C4-2B (cell line): Measurements from ENCODE around the gene SFN.
"Not testable (repeated sequence)": the region's sequence is repeated elsewhere in the genome, so short reads cannot be mapped to it uniquely, and the experiment has no call there.

ENCODE experiments used
- H3K27ac ChIP-seq: fragments of 450-650 bp; 2 replicates; pipeline ENCODE4 v1.5.1; 2017
- ZFX ChIP-seq: fragments of 450-650 bp; IDR thresholded peaks from 2 replicates; pipeline ENCODE4 v1.6.1; 2017
- TF ChIP-seq, protein P1 (sequence below): fragments of 450-650 bp; conservative IDR thresholded peaks from 2 replicates; pipeline ENCODE4 v1.5.1; 2017; ENCODE audit warnings: mild to moderate bottlenecking

The SFN gene

DNA sequence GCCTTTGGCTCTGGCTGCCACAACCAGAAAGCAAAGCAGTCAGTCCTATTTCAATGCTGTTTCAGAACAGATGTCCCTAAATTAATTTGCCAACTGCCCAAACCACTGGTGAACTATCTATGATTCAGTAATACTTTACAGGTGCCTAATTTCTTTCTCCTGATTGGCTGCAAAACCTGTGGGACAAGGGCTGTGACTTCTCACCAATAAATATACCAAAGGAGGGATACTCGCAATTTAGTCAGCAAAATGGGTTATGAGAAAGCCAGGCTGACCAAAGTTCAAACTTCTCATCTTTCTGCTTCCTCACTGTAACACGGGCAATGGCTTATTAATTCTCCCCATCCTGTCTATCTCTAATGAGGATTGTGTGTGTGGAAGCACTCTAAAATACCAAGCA lies 14.4 kb downstream of the SFN start:
- H3K27ac ChIP-seq: no peak overlapping the region
- TF ChIP-seq, protein P1, sequence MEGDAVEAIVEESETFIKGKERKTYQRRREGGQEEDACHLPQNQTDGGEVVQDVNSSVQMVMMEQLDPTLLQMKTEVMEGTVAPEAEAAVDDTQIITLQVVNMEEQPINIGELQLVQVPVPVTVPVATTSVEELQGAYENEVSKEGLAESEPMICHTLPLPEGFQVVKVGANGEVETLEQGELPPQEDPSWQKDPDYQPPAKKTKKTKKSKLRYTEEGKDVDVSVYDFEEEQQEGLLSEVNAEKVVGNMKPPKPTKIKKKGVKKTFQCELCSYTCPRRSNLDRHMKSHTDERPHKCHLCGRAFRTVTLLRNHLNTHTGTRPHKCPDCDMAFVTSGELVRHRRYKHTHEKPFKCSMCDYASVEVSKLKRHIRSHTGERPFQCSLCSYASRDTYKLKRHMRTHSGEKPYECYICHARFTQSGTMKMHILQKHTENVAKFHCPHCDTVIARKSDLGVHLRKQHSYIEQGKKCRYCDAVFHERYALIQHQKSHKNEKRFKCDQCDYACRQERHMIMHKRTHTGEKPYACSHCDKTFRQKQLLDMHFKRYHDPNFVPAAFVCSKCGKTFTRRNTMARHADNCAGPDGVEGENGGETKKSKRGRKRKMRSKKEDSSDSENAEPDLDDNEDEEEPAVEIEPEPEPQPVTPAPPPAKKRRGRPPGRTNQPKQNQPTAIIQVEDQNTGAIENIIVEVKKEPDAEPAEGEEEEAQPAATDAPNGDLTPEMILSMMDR: no peak
- no peak for TF ChIP-seq ZFX

DNA sequence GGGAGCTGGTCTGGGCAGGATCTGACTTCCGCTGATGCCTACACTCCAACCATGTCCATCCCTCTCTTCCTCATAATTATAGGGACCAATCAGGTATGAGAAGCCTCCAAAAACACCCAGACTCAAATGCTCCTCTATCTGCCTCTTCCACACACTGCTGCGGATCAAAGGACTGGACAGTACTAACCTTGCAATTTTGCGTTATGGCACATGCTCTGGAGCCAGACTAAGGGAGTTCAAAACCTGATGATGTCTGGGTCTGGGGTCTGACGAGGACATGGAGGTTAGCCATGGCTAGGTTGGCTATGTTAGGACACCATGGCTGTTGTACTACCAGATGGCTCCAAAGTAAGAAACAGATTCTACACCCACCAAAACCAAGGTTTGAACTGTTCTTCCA lies 16.8 kb downstream of the SFN start:
- TF ChIP-seq, protein P1: no peak
- TF ChIP-seq ZFX: no peak
- no peak overlapping the region for H3K27ac ChIP-seq

DNA sequence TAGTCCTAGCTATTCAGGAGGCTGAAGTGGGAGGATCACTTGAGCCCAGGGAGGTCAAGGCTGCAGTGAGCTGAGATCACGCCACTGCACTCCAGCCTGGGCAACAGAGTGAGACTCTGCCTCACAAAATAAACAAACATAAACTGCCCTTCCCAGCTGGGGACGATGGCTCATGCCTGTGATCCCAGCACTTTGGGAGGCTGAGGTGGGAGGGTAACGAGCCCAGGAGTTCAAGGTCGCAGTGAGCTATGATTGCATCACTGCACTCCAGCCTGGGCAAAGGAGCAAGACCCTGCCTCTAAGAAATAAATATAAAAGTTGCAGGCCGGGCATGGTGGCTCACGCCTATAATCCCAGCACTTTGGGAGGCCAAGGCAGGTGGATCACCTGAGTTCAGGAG lies 18.7 kb downstream of the SFN start:
- not testable (repeated sequence) for H3K27ac ChIP-seq

DNA sequence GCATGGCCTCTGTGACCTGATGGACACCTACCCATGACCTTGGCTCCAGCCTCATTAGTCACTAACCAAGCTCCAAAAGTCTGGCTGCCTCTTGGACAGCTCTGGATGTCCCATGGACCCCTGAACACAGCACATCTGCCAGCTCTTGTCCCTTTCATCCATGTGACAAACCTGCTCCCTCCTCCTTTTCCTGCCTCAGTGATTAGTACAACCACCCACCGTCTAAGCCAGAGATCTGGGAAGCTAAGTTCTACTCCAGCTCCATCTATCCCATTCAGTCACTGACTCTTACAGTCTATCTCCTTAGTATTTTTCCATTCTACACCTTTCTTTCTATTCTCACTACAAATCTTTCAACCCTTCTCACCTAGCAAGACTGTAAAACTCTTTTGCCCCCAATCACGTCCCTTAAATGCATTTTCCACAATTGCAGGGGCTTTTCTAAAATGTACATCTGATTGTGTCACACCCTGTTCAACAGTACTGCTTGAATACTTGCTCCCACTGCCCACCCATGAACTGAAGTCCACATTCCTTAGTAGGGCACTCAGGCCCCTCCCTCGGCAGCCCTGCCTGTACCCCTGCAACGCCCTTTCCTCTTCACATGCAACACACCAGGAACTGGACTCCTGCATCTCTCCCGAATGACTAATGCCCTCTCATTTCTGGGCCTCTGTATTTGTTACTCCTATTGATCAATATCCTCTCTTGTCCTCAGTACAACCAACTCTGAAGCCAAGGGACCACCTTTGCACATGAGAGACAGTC lies 19.9 kb downstream of the SFN start:
- TF ChIP-seq ZFX: no peak
- TF ChIP-seq, protein P1: no peak
- no peak overlapping the region for H3K27ac ChIP-seq

DNA sequence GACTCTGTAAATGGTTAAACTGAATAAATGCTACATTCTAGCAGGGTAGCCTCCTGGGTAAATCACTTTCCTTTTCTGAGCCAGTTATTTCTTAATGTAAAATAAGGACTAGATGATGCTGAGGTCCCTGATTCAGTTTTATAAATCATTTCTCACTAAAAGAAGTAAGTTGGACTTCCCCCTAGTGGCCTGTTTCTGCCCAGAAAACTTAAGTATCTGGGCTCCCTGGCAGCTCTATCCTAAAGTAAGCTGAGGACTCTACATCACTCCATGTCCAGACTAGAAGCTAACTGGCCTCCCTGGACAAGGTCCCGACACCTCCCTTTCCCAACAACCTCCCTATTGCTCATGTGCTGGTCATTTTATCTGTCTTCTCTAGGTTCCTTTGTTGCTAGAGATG lies 24.2 kb downstream of the SFN start:
- no peak for TF ChIP-seq ZFX
- TF ChIP-seq, protein P1: no peak; the same call in 1 of the 2 replicates

DNA sequence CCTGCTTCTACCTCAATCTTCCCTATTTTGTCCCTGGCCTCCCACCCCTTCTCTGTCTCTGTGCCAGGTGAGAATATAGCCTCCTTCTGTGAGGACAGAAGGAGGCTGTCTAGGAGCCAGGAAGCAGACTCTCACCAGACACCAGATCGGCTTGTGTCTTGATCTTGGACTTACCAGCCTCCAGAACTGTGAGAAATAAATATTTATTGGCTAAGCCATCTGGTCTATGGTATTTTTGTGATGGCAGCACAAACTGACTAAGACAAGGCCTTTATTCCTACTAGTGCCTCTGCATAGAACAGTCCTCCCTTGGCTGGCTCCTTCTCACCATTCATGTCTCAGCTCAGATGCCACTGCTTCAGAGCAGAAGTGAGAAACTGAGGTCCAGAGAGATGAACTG lies 25.3 kb downstream of the SFN start:
- no peak for TF ChIP-seq ZFX
- TF ChIP-seq, protein P1: no peak
- no peak overlapping the region for H3K27ac ChIP-seq

More for the DNA sequence above, 24.2 kb downstream of the SFN start:
- no peak overlapping the region for H3K27ac ChIP-seq

DNA sequence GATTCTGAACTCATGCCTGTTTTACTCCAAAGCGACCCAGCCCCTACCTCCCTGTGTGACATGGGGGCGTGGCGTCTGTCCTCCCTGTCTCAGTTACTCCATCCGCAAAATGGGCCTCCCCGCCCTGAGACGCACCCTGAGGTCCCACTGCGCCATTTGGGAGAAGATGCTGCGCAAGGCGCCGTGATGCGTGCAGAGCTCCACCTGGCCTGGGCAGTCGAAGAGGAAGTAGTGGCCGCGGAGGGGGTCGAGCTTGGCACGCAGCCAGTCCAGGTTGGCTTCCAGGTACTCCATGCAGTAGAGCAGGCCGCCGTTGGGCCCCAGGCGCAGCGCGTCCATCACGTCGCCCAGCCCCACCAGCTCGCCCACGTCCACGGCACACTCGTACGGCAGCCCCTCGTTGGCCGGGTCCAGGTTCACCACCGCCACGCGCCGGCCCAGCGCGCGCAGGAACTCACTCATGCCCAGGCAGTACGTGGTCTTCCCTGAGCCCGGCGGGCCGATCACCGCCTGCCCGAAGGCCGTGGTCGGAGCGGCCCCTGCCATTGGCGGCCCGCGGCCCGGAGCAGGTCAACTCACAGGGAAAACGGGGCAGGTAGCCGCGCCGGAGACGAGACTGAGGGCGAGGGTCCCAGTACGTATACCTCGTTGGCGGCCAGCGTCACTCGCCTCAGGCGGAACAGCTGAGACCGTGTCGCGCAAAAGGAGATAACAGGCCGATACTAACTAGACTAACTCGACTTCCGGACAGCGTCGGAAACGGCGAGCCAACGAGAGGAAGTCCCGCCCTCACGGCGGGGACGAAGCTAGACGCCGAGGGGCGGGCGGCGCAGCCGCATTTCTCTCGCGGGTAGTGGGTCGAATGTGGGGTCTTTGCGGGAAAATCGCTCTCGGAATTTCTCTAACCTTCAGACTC lies 26.9 kb downstream of the SFN start, which contains the start of gene GPN2:
GPN2 (minus strand) TSS at position 733 of the 916 bp plus-strand sequence; CDS start at position 546, 187 bp downstream.
- TF ChIP-seq, protein P1: no peak
- peak; percentile 97 for TF ChIP-seq ZFX
- peak within 1 kb of the TSS; percentile 82 for H3K27ac ChIP-seq
